Measurements from ENCODE around the gene ZNF267.
"Not testable (repeated sequence)": the region's sequence is repeated elsewhere in the genome, so short reads cannot be mapped to it uniquely, and the experiment has no call there.

ZNF267 gene

GRCh38 chr16:31879937-31880321 lies 6.3 kb downstream of the ZNF267 start:
- DNase-seq = no peak

GRCh38 chr16:31880322-31880979 lies 6.8 kb downstream of the ZNF267 start:
- no peak for DNase-seq

- no peak for DNase-seq
These were observed 12.6 kb downstream of the ZNF267 start for GRCh38 chr16:31886227-31886626.

GRCh38 chr16:31888735-31889134 lies 15.1 kb downstream of the ZNF267 start:
- no peak for DNase-seq

DNA sequence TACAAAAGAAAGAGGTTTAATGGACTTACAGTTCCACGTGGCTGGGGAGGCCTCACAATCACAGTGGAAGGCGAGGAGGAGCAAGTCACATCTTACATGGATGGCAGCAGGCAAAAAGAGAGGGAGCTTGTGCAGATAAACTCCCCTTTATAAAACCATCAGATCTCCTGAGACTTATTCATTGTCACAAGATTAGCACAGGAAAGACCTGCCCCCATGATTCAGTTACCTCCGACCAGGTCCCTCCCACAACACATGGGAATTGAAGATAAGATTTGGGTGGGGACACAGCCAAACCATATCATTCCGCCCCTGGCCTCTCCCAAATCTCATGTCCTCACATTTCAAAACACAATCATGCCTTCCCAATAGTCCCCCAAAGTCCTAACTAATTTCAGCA lies 18.5 kb downstream of the ZNF267 start:
- DNase-seq = not testable (repeated sequence)

DNA sequence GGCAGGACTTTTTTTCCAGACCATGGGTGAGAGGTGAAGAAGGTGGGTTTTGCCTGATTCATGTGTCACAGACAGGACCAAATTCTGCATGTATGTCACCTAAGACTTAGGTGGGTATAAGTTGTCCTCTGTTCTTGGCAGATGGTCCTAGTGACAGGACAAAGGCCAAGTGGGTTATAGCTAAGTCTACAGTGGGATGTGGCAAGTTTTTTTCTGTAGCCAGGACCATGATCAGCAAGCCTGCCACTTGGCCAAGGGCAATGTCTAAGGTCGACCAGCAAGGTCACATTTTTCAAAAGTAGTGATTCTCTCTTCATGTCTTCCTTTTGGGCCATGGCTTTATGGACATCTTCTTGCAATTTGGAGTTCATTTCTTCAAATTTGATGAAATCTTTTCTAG lies 20.2 kb downstream of the ZNF267 start:
- no peak for DNase-seq

DNA sequence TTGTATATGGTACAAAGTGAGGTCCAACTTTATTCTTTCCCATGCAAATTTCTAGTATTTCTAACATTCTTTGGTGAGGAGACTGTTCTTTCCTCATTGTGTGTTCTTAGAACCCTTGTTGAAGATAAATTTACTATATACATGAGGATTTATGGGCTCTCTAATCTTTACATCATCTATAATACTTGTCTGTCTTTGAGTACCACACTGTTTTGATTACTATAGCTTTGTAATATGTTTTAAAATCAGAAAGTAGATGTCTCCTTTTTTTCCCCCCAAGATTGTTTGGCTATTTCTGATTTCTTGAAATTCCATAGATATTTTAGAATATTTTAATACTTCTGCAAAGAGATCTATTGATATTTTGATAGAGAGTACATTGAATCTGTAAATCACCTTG lies 23.7 kb downstream of the ZNF267 start:
- DNase-seq = no peak

GRCh38 chr16:31899505-31899904 lies 25.9 kb downstream of the ZNF267 start:
- DNase-seq = no peak

DNA sequence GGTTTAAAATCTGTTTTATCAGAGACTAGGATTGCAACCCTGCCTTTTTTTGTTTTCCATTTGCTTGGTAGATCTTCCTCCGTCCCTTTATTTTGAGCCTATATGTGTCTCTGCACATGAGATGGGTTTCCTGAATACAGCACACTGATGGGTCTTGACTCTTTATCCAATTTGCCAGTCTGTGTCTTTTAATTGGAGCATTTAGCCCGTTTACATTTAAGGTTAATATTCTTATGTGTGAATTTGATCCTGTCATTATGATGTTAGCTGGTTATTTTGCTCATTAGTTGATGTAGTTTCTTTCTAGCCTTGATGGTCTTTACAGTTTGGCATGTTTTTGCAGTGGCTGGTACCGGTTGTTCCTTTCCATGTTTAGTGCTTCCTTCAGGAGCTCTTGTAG lies 31.0 kb downstream of the ZNF267 start:
- not testable (repeated sequence) for DNase-seq

- DNase-seq = no peak
These were observed 40.1 kb downstream of the ZNF267 start for GRCh38 chr16:31913668-31914067.

- DNase-seq = no peak
These were observed 42.5 kb downstream of the ZNF267 start for GRCh38 chr16:31916056-31916488.

- no peak for DNase-seq
These were observed 46.8 kb downstream of the ZNF267 start for GRCh38 chr16:31920373-31920772.

DNA sequence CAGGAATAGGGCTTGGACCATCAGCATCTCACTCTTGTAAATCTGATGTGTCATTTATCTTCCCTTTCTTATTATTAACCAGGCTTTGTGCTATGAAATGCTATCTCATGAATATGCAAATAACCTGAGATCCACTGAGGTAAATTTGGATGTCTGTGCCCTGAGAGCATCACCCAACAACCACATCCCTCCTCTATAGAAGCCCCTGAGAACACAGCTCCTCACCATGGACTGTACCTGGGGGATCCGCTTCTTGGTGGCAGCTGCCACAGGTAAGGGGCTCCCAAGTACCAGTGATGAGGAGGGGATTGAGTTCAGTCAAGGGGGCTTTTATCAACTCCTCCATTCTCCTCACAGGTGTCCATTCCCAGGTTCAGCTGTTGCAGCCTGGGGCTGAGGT lies 78.2 kb downstream of the ZNF267 start:
- DNase-seq = not testable (repeated sequence)

- DNase-seq = not testable (repeated sequence)
These were observed 78.6 kb downstream of the ZNF267 start for GRCh38 chr16:31952206-31952605.

- DNase-seq = peak; percentile 55
These were observed 82.6 kb downstream of the ZNF267 start for GRCh38 chr16:31956221-31956620.

GRCh38 chr16:31960186-31960910 lies 86.7 kb downstream of the ZNF267 start:
- not testable (repeated sequence) for DNase-seq
